Right lobe of liver (tissue), 4 donors: ENCODE data around the gene BMF.

Experiments
- CTCF ChIP-seq, 4 donors: fragments of 200-600 bp in 3 of 4; fragments of 450-650 bp in 1 of 4; IDR thresholded peaks; one replicate each; pipeline versions ENCODE4 v1.5.1 to v1.8.0; 2016 to 2022; ENCODE audit warnings: antibody characterized with exemption in 4 of 4, mild to moderate bottlenecking in 2 of 4
- POLR2A ChIP-seq: fragments of 450-650 bp; IDR thresholded peaks from one replicate; pipeline ENCODE4 v1.6.1; 2017; ENCODE audit warnings: antibody characterized with exemption, mild to moderate bottlenecking
- donor health status: DM: no; HTN: no; CAD: no.
- donor health status: DM: no; HTN: no; CAD: no.
- donor health status: DM: no; HTN: yes; CAD: no.

- TF ChIP-seq CTCF (IDR thresholded peaks at IDR 0.05): no peak
- no peak for TF ChIP-seq POLR2A
Measured at GRCh38 chr15:40048211-40048792, 60.4 kb downstream of the BMF start.
